ENCODE measurements around the gene DEFB124.

The DEFB124 gene

DNA sequence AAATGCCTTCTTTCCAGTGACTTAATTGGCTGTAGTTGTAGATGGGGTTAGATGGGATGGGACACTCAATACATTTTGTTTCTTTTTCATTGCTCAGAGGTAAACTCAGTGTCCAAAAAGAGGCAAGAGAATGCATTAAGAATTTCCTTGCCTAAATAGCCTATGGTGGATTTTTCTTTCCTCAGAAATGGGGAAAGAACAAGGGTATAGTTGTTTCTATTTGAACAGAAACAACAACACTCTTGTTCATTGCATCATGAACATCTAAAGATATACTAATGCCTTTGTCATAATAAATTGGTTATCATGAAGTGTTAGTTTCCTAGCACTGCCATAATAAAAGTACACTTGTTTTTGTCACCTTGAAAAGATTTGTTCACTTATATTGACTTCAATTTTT lies 49.1 kb downstream of the DEFB124 start:
- no peak for DNase-seq (ENCODE audit: low spot score)

GRCh38 chr20:31418307-31418706 lies 56.6 kb downstream of the DEFB124 start:
- no peak for DNase-seq (ENCODE audit: low spot score)

- DNase-seq (ENCODE audit: low spot score), result no peak
Observed at GRCh38 chr20:31415653-31416052, 59.3 kb downstream of the DEFB124 start.
